Activated CD8-positive, alpha-beta memory T cell treated with anti-CD3 and anti-CD28 coated beads, Interleukin-2, amount 50 U/mL, for 24 hours (primary cell): ENCODE measurements around the gene UNC5A.

Source experiments
- DNase-seq: peaks from one replicate; pipeline ENCODE4 v3.0.0-alpha.2; 2020; ENCODE audit errors: extremely low read depth

Gene UNC5A

GRCh38 chr5:176929654-176930053, 119.3 kb downstream of the UNC5A start:
- no peak for DNase-seq
